ENCODE results near the gene SUGCT. TPM values are rescaled to one million over a fixed set of nuclear protein-coding genes. Genes with fewer than 3 reads are reported as not detected.

Gene SUGCT
- total RNA-seq, 1 experiment from 2014 or later = 2.1 TPM

- DNase-seq (ENCODE audit: low spot score) = no peak
Measured at GRCh38 chr7:40765639-40766038, 630.8 kb downstream of the SUGCT start.

GRCh38 chr7:40772096-40772495 lies 637.3 kb downstream of the SUGCT start:
- no peak for DNase-seq (ENCODE audit: low spot score)

- DNase-seq (ENCODE audit: low spot score) = no peak
Measured at GRCh38 chr7:40773656-40774055, 638.9 kb downstream of the SUGCT start.

- no peak for DNase-seq (ENCODE audit: low spot score)
Measured at GRCh38 chr7:40775877-40776276, 641.1 kb downstream of the SUGCT start.

- no peak for DNase-seq (ENCODE audit: low spot score)
Measured at GRCh38 chr7:40777730-40778312, 643.0 kb downstream of the SUGCT start.

GRCh38 chr7:40780460-40780859 lies 645.7 kb downstream of the SUGCT start:
- no peak for DNase-seq (ENCODE audit: low spot score)

GRCh38 chr7:40782836-40783235 lies 648.0 kb downstream of the SUGCT start:
- no peak for DNase-seq (ENCODE audit: low spot score)

GRCh38 chr7:40784176-40784575 lies 649.4 kb downstream of the SUGCT start:
- DNase-seq (ENCODE audit: low spot score) = no peak

- DNase-seq (ENCODE audit: low spot score) = no peak
Measured at GRCh38 chr7:40786909-40787308, 652.1 kb downstream of the SUGCT start.

- DNase-seq (ENCODE audit: low spot score) = no peak
Measured at GRCh38 chr7:40793132-40793531, 658.3 kb downstream of the SUGCT start.

- DNase-seq (ENCODE audit: low spot score) = no peak
Measured at GRCh38 chr7:40795607-40796006, 660.8 kb downstream of the SUGCT start.

GRCh38 chr7:40796723-40797122 lies 661.9 kb downstream of the SUGCT start:
- DNase-seq (ENCODE audit: low spot score) = no peak

- DNase-seq (ENCODE audit: low spot score) = no peak
Measured at GRCh38 chr7:40798613-40799012, 663.8 kb downstream of the SUGCT start.

- DNase-seq (ENCODE audit: low spot score) = peak; percentile 42
Measured at GRCh38 chr7:40799493-40800403, 664.9 kb downstream of the SUGCT start.

GRCh38 chr7:40800771-40801170 lies 666.0 kb downstream of the SUGCT start:
- DNase-seq (ENCODE audit: low spot score) = no peak

- DNase-seq (ENCODE audit: low spot score) = no peak
Measured at GRCh38 chr7:40802497-40802896, 667.7 kb downstream of the SUGCT start.

- DNase-seq (ENCODE audit: low spot score) = no peak
Measured at GRCh38 chr7:40804477-40805215, 669.8 kb downstream of the SUGCT start.

- DNase-seq (ENCODE audit: low spot score) = no peak
Measured at GRCh38 chr7:40805361-40805760, 670.6 kb downstream of the SUGCT start.

- DNase-seq (ENCODE audit: low spot score) = peak; percentile 71
Measured at GRCh38 chr7:40808378-40808942, 673.7 kb downstream of the SUGCT start.

GRCh38 chr7:40810274-40810673 lies 675.5 kb downstream of the SUGCT start:
- no peak for DNase-seq (ENCODE audit: low spot score)

GRCh38 chr7:40811666-40812065 lies 676.9 kb downstream of the SUGCT start:
- no peak for DNase-seq (ENCODE audit: low spot score)

GRCh38 chr7:40815022-40815421 lies 680.2 kb downstream of the SUGCT start:
- no peak for DNase-seq (ENCODE audit: low spot score)

Data from H4 (cell line).